GM21723 (cell line): Measurements from ENCODE around the gene TTYH1.

Experiments
- ATAC-seq: cut with Tn5 transposase; IDR thresholded peaks from one replicate; pipeline ENCODE4 v1.9.1; 2021; ENCODE audit warnings: mild to moderate bottlenecking, moderate library complexity; ENCODE audit not compliant: unreplicated experiment

Gene TTYH1

GRCh38 chr19:54421521-54421920, 6.3 kb downstream of the TTYH1 start:
- no peak for ATAC-seq

DNA sequence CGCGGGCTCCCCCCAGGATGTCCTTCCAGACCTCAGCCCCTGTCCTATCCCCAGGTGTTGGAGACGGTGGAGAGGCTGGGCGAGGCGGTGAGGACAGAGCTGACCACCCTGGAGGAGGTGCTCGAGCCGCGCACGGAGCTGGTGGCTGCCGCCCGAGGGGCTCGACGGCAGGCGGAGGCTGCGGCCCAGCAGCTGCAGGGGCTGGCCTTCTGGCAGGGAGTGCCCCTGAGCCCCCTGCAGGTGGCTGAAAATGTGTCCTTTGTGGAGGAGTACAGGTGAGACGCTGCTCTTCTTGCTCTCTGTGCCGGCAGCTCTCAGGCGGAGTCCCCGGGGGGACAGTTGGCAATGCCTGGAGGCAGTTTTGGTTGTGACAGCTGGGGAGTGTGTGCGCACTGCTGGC, 6.9 kb downstream of the TTYH1 start:
- ATAC-seq, result no peak

DNA sequence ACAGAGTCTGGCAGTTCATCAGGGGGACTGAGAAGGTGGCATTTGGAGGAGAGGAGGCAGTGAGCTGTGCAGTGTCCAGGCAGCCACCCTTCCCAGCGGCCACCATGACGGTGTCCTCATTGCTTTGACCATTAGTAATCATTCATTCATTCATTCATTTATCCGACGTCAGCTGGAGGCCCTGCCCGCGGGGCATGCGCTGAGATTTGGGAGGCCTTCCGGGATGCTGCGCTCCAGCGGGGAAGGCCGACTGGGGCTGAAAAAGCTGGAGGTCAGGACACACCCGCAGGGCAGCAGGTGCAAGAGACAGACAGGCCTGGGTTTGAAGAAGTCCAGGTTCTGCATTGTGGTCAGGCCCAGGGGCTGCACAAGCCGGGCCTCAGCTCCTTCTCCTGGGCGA, 8.9 kb downstream of the TTYH1 start:
- no peak for ATAC-seq

DNA sequence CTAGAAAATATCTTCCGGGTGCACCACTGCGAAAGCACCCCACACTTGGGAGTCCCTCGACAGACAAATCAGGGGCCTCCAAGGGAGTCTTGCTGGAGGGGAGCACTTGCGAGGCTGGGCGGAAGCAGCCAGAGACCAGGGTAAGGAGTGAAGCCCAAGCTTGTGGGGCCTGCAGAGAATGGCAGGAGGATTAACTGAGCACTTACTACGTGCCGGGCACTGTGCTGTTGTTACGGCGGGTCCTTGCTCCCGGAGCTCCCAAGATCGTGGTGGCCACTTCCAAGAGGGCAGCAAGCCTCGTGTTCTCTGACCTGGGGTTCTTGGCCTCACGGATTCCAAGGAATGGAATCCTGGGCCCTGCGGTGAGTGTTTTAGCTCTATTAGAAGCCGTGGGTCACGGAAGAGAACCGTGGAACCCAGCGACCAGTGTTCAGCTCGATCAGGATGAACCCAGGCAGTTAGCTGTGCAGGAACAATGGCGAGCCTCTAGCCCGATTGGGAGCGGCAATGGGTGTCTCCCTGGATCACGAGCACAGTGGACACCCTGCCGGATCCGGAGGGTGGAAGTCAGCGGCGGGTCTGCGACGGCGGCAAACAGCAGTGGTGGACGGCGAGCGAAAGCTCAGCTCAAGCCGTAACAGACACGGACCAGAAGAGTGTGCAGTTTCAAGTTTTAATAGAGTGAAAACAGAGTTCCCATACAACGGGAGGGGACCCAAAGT, 9.6 kb downstream of the TTYH1 start:
- no peak for ATAC-seq

- ATAC-seq, result no peak
These were observed 10.1 kb downstream of the TTYH1 start for GRCh38 chr19:54425382-54425723.

- no peak for ATAC-seq
These were observed 11.1 kb downstream of the TTYH1 start for GRCh38 chr19:54426291-54426931.

DNA sequence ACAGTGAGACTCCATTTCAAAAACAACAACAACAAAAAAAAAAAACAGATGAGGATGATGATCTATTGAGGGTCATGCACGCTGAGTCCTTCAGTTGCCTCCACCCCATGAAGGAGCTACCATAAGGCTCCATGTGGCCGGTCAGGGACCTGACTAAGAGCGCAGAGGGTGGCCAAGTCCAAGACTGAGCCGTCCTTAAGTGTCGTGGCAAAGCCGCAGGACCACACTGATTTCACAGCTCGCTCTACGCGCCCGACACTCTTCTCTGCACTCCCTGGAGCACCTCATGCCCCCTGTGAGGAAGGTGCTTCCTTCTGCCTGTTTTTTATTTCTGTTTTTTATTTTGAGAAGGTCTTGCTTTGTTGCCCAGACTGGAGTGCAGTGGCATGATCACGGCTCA, 12.3 kb downstream of the TTYH1 start:
- ATAC-seq, result no peak

DNA sequence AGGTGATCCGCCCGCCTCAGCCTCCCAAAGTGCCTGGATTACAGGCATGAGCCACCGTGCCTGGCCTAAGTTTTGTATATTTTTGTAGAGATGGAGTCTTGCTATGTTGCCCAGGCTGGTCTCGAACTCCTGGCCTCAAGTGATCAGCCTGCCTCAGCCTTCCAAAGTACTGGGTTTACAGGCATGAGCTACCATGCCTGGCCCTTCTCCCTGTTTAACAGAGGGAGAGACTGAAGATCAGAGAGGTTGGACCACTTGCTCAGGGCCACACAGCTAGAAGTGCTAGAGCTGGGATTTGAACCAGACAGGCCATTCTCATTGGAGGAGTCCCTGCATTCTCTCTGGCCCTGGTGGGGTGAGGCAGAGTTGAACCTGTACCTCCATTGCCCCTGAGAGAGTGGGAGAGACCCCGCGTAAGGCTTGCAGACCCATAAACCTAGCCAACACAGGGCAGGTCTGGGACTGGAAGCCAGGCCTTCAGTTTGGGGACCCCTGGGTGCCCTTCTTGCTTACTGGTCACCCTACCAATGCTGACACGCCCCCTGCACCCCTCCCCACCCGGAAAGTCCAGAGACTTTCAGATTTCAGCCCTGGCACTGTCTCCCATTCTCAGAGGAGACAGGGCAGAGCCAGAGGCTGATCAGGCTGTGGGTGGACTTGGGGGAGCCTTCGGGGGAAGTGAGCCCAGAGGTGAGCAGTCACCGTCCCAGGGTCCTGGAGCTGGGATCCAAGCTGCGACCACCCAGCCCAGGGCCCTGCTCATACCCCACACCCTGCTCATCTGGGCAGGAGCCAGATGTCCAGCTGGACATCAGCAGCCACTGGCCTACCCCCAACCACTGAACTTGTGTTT, 13.3 kb downstream of the TTYH1 start:
- ATAC-seq, result no peak

- no peak for ATAC-seq
These were observed 13.9 kb downstream of the TTYH1 start for GRCh38 chr19:54429176-54429495.

GRCh38 chr19:54429545-54430227, 14.4 kb downstream of the TTYH1 start:
- ATAC-seq, result no peak

DNA sequence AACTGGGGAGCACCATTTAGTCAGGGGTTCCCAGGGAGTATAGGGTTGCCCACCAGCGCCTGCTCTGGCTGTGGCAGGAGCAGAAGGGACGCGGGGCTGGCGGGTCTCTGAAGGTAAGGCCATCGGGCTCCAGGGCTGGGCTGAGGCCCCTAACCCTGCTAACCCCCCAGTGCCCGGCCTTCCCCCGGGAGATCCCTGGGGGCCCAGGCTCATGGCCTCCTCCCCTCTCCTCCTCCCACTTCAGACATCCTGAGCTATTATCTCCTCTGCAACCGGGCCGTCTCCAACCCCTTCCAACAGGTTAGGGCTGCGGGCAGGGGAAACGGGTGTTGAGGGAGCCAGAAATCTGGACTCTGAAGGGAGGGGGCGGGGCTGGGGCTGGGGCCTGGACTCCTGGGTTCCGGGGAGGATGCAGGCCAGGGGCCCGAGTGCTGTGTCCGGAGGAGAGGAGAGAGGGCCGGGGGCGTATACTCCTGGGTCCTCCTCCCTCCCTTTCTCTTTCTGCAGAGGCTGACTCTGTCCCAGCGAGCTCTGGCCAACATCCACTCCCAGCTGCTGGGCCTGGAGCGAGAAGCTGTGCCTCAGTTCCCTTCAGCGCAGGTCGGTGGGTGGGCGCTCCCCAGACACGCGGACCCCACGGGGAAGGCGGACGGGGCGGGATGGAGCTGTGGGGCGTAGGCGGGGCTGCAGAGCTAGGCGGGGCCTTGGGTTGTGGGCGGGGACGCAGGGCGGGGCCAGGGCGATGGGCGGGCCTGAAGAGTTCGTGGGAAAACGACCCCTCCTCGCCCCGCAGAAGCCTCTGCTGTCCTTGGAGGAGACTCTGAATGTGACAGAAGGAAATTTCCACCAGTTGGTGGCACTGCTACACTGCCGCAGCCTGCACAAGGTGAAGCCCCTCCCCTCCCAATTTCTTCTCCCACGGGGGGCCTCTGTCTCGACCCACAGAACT, 15.3 kb downstream of the TTYH1 start:
- ATAC-seq, result no peak

- no peak for ATAC-seq
These were observed 16.1 kb downstream of the TTYH1 start for GRCh38 chr19:54431255-54431838.

DNA sequence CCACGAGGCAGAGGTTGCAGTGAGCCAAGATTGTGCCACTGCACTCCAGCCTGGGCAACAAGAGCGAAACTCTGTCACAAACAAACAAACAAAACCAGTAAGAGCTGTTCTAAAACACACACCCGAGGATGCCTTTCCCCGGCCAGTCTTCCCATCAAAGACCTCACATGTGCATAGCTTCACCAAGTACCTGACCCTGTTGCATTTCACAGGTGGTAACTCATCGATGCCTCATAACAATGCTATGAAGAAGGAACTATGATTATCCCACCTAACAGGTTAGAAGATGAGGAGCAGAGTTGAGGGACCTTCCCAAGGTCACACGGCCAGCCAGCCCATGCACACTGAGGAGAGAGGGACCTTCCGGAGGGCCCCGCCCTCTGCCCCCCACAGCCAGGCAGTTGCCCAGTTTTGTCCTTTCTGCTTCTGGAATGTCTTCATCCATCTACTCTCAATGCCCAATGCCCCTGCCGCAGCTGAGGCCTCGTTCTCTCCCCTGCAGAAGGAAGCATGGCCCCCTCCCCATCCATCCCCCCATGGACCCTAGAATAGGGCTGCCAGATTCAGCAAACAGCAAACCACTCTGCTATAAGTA, 17.0 kb downstream of the TTYH1 start:
- no peak for ATAC-seq

DNA sequence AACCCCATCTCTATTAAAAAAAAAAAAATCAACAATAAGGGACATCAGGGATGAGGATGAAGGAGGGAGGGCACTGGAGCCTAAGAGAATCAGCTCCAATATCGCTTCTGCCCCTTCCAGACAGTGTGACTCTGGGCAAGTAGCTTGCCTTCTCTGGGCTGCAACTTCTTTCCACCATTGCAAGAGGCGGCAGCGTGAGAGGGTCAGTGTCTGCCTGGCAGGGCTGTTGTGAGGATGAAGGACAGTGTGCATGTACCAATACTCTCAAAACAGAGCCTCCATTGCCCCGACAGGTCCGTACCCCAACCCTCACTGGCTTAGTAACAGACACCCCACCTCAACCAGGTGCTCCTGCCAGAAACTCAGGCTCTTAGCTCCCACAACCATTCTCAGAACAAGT, 18.4 kb downstream of the TTYH1 start:
- ATAC-seq, result no peak

DNA sequence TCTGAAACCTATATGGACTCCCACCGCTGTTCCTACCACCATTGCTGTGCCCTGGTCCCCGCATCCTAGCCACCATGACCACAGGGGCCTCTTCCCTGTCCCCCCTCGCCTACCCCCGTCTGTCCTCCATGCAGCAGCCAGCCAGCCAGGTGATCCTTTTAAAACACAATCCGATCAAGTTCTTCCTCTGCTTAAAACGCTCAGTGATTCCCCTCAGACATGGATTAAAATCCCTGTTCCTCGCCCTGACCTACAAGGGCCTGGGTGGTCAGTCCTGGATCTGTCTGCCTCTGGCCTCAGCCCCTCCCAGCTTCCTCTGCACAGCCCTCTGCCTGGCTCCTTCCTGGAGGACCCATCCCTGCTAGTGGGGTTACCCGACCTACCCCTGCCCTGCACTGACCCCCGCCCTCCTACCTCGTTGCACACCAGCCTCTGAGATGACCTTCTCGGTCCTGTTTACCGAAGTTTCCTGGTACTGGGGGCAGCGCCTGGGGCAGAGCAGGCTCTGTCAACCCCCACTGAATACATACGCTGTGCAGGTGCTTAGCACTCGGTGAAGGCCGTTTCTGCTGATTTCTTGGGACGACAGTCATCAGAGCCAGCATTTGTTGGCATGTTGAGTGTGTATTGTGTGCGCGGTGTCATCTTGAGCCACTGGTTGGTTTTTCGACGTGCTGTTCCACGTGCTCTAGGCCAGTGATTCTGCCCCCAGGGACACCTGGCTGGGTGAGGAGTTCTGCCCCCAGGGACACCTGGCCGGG, 19.0 kb downstream of the TTYH1 start:
- ATAC-seq, result no peak

GRCh38 chr19:54434873-54435214, 19.6 kb downstream of the TTYH1 start:
- ATAC-seq, result no peak

DNA sequence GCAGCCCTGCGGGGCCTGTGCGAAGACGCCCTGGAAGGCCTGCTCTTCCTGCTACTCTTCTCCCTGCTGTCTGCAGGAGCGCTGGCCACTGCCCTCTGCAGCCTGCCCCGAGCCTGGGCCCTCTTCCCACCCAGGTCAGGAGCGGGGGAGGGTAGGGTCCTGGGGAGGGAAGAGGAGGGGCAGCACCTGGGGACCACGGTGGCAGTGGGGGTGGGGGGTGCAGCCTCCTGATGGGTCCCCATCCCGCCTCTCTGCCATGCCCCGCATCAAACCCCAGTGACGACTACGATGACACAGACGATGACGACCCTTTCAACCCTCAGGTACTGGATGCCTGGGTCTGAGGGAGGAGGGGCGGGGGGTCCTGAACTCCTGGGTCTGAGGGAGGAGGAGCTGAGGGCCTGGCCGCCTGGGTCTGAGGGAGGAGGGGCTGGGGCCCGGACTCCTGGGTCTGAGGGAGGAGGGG, 20.3 kb downstream of the TTYH1 start:
- no peak for ATAC-seq

DNA sequence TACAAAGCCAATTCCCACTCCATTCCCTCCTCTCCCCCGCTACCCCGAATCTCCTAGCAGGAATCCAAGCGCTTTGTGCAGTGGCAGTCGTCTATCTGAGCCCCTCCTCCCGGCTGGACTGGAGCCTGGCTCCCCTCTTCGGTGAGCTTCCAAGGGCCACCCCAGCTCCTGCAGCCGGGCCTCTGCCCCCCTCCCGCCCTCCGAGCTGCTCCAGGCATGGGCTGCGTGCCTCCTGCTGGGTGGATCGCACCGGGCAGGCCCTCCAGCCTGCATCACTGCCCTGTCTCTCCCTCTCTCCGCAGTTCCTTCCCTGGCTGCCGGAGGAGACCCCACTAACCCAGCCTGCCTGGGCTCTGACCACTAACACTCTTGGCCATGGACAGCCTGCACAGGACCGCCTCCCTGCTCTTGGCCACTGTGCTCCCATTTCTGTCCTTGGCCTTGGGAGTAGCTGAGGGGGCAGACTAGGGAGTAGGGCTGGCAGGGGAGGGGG, 20.8 kb downstream of the TTYH1 start:
- ATAC-seq, result no peak
